ENCODE results near the gene CCDC18.

GRCh38 chr1:93301131-93301530 is 120.6 kb downstream of the CCDC18 start:
- TF ChIP-seq, protein P1, sequence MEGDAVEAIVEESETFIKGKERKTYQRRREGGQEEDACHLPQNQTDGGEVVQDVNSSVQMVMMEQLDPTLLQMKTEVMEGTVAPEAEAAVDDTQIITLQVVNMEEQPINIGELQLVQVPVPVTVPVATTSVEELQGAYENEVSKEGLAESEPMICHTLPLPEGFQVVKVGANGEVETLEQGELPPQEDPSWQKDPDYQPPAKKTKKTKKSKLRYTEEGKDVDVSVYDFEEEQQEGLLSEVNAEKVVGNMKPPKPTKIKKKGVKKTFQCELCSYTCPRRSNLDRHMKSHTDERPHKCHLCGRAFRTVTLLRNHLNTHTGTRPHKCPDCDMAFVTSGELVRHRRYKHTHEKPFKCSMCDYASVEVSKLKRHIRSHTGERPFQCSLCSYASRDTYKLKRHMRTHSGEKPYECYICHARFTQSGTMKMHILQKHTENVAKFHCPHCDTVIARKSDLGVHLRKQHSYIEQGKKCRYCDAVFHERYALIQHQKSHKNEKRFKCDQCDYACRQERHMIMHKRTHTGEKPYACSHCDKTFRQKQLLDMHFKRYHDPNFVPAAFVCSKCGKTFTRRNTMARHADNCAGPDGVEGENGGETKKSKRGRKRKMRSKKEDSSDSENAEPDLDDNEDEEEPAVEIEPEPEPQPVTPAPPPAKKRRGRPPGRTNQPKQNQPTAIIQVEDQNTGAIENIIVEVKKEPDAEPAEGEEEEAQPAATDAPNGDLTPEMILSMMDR (IDR thresholded peaks at IDR 0.05; ENCODE audit: insufficient read depth, low read length) = no peak
- TF ChIP-seq REST (IDR thresholded peaks at IDR 0.05; ENCODE audit: insufficient replicate concordance, low read depth) (no peak), POLR2AphosphoS5 (IDR thresholded peaks at IDR 0.05; ENCODE audit: low read depth) (no peak), GABPA (IDR thresholded peaks at IDR 0.05; ENCODE audit: low read depth) (no peak)

All from HL-60 (cell line).